GM19099 (cell line): ENCODE data around the gene MYRIP.

ENCODE experiments used
- POLR2A ChIP-seq: IDR thresholded peaks from 3 replicates; pipeline ENCODE4 v1.6.1; 2011; ENCODE audit warnings: low read depth; ENCODE audit not compliant: insufficient read length; ENCODE audit errors: extremely low read depth

MYRIP gene

DNA sequence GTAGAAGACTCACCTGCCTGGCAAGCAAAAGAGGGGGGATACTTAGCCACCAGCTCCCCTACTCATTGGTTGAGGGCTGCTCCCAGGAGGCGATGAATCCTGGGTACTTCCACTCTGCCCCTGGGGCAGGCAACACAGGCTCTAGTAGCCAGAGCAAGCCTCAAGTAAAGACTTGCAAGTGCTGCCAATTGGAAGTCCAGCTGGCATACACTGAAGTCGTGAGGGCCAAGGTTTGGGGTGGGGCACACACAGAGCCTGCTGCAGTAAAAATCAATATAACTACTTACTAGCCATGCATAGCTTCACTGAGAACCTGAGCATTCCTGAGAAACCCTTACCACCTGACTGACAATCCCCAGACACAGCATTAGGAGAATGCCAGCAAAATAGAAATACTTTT lies 377.1 kb downstream of the MYRIP start:
- TF ChIP-seq POLR2A, result no peak

DNA sequence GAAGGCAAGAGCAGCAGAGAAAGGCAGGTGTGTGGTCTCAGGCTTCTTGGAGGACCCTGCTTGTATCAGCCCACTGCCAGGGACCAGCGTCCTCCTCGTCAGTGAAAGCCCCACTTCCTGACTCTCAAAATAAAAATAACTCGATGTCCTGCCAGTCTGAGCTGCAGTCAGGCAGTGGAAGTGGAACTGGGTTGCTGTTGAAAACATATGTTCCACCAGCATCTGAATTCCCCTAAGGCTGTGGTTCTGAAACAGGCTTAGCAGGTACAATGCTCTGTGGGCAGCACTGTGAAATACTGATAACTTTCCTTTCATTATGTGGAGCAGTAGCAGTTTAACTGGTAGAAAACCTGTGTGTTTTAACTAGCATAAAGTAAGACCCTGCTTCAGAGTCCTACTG lies 378.5 kb downstream of the MYRIP start:
- TF ChIP-seq POLR2A, result no peak

- TF ChIP-seq POLR2A, result no peak
Measured at GRCh38 chr3:40189118-40189517, 379.7 kb downstream of the MYRIP start.

GRCh38 chr3:40190056-40190455 lies 380.6 kb downstream of the MYRIP start:
- no peak for TF ChIP-seq POLR2A

- no peak for TF ChIP-seq POLR2A
Measured at GRCh38 chr3:40191251-40191650, 381.8 kb downstream of the MYRIP start.

GRCh38 chr3:40191850-40192448 lies 382.5 kb downstream of the MYRIP start:
- no peak for TF ChIP-seq POLR2A

GRCh38 chr3:40192628-40193027 lies 383.2 kb downstream of the MYRIP start:
- no peak for TF ChIP-seq POLR2A

DNA sequence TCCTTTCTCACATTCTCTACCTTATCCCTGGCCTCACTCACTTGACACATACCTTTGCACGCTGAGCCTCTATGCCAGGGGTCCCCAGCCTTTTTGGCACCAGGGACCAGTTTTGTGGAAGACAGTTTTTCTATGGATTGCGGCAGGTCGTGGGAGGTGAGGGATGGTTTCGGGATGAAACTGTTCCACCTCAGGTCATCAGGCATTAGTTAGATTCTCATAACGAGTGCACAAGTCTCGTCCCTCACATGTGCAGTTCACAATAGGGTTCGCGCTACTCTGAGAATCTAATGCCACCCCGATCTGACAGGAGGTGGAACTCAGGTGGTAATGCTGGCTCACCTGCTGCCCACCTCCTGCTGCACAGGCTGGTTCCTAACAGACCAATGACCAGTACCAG lies 387.6 kb downstream of the MYRIP start:
- TF ChIP-seq POLR2A, result no peak

DNA sequence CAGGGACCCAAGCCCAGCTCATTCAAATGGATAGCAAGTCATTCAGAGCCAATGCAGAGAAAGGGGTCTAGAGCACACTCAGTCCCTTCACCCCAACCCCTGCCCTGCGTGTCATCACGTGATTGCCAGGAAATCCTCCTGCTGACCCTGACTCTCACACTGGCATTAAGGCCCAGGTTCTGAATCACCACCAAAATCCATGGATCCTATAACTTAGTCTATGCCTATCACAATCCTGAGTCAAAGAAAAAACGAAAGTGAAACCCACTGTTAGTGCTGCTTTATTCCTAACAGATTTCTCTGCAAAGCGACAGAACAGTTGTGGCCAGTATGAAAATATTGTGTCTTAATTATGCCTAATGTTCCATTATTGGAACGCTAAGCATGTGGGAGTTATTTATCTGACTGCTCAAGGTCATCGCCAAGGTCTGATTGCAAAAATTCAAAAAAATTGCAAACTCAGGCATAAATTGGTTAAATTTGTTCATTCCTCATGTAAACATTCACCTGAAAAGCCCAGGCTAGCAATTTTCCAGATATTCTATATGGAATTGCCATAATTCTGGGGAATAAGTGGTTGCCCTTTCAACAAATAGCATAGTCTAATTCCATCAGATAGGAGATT lies 391.4 kb downstream of the MYRIP start:
- TF ChIP-seq POLR2A, result no peak

- no peak for TF ChIP-seq POLR2A
Measured at GRCh38 chr3:40201770-40202169, 392.4 kb downstream of the MYRIP start.

GRCh38 chr3:40206522-40206921 lies 397.1 kb downstream of the MYRIP start:
- no peak for TF ChIP-seq POLR2A

DNA sequence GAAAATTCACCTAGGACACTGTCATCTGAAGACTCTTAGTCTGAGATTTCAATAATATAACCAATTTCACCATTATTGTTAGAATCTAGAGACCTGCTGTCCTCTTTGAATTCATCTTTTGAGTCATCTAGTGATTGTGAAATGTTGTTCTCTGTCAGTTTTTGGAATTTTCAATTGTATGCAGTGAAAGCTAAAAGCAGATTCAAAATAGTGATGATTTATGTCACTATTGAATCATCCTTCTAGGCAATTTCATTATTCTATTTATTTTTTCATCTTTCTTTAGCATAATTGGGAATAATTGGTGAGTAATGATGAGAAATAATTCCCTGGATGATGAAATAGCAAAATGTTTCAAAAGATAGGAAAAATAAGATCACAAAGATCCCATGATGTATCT lies 398.4 kb downstream of the MYRIP start:
- TF ChIP-seq POLR2A, result no peak

DNA sequence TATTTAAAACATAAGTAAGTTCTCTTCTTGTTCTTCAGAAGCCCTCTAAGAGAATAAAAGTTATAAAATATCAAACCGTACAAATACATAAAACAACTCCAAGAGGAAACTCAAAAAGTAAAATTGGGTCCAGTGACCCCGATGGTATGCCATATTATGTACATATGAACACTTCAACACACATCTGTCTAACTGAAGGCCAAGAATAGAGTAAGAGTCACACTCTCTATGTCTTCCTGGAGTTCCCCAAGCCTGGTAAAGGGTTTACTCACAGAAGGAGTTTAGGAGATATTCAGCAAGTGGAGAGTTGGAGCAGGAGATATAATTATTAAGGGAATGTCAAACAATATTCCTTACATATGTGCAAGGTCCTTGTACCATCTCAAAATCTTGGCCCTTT lies 398.8 kb downstream of the MYRIP start:
- no peak for TF ChIP-seq POLR2A

DNA sequence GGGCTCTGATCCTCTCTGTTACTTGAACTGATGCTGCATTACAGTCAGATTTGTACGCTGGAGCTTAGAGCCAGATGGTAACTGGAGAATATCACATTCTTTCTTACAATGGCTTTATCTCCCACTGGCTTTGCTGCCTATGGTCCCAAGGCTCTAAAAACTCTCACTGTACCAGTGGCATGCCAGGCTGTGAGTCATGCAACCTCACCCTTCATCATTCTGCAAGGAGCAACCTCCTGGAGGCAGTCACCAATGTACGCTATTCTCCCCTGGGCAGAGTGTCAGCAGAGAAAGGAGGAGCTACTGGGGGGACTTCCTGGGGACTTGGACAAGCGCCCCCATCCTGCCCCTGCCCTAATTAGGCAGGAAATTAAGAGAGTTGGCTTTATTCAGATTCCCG lies 402.2 kb downstream of the MYRIP start:
- no peak for TF ChIP-seq POLR2A

DNA sequence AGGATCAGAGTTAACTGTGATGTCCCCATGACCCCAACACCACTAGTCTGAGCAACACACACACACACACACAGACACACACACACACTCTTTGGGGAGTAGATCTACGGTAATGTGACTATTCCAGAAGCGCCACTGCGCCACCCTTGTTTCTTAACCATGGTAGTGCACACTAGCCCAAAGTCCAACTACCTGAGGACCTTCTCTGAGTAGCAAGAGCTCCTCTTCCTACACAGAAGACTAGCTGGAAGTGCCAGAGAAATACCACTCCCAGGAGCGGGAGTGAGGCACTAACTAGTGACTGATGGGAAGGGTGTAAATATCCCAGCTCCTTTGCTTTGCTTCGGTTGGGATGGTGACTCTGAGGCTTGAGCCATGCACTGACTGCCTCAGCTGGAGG lies 404.1 kb downstream of the MYRIP start:
- TF ChIP-seq POLR2A, result no peak

DNA sequence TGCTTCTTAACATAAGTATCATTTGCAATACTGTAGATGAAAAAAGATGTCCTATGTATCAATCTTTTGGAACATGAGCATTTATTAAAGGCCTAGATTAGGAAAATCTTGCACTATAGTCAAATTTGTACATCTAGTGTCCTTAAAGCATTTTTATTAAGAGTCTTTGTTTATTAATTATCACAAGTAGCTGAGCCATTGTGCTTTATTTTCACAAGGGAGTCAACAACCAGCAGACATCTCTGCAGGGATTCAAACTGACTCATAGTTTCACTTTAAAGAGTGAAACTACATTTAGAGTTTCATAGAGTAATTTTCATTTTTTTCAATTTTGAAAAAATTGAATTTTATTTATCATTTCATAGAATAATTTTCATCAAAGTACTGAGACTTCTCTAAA lies 405.6 kb downstream of the MYRIP start:
- no peak for TF ChIP-seq POLR2A

DNA sequence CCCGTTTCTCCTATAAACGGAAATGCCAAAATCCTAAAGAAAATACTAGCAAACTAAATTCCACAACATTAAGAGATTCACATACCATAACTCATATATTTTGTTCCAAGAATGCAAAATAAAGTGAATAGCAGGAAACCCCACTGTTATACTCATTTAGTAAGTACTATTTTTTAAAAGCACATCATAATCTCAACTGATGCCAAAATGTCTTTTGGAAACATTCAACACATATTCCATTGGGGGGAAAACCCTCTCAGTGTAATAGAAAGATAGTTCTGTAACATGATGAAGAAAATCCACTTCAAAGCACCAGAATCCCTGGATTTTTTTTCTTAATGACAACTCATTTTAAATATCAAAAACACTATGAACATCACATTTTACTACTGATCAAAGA lies 407.1 kb downstream of the MYRIP start:
- no peak for TF ChIP-seq POLR2A
